H1 (cell line): Measurements from ENCODE around the gene NLRP8.

Experiments
- BRCA1 ChIP-seq: IDR thresholded peaks from 2 replicates; pipeline ENCODE4 v1.6.1; 2012; ENCODE audit warnings: low read depth, low read length, improper control_type of control experiment
- CEBPB ChIP-seq: IDR thresholded peaks from 2 replicates; pipeline ENCODE4 v1.6.1; 2012; ENCODE audit warnings: low read depth, low read length
- CTCF ChIP-seq, 3 experiments: IDR thresholded peaks; 1 replicate in 2 of 3; 2 replicates in 1 of 3; pipeline versions ENCODE4 v1.5.1 to v1.6.1; 2011; ENCODE audit warnings: low read length in 3 of 3, mild to moderate bottlenecking in 3 of 3, inconsistent platforms in 2 of 3, low read depth in 1 of 3, moderate library complexity in 1 of 3; ENCODE audit not compliant: insufficient read depth in 1 of 3; ENCODE audit errors: control extremely low read depth in 1 of 3
- EP300 ChIP-seq, 2 experiments: IDR thresholded peaks; 1 replicate in 1 of 2; 2 replicates in 1 of 2; pipeline ENCODE4 v1.6.1; 2011 to 2012; ENCODE audit warnings: low read depth in 2 of 2, low read length in 2 of 2, mild to moderate bottlenecking in 2 of 2, borderline replicate concordance in 1 of 2, inconsistent platforms in 1 of 2, moderate library complexity in 1 of 2
- EZH2 ChIP-seq: fragments of 200-600 bp; sonication (generic); IDR thresholded peaks from 2 replicates; pipeline ENCODE4 v1.7.1; 2012; ENCODE audit warnings: low read depth, mild to moderate bottlenecking, moderate library complexity, low read length, inconsistent platforms; ENCODE audit not compliant: severe bottlenecking
- GTF2F1 ChIP-seq: IDR thresholded peaks from 2 replicates; pipeline ENCODE4 v1.6.1; 2012; ENCODE audit warnings: low read depth, low read length, improper control_type of control experiment, borderline replicate concordance
- JUND ChIP-seq: IDR thresholded peaks from 2 replicates; pipeline ENCODE4 v1.6.1; 2011; ENCODE audit warnings: mild to moderate bottlenecking, improper control_type of control experiment, low read length
- KDM1A ChIP-seq: fragments of 200-600, 300-600 bp; sonication (generic); IDR thresholded peaks from 2 replicates; pipeline ENCODE4 v1.7.1; 2016; ENCODE audit warnings: mild to moderate bottlenecking, low read length, borderline replicate concordance
- MAX ChIP-seq: IDR thresholded peaks from 2 replicates; pipeline ENCODE4 v1.6.1; 2012; ENCODE audit warnings: inconsistent platforms
- RAD21 ChIP-seq, 2 experiments: IDR thresholded peaks in 1 of 2; conservative IDR thresholded peaks in 1 of 2; 2 replicates each; pipeline ENCODE4 v1.6.1; 2011; ENCODE audit warnings: low read depth in 2 of 2, low read length in 2 of 2, improper control_type of control experiment in 1 of 2, inconsistent platforms in 1 of 2, mild to moderate bottlenecking in 1 of 2, moderate library complexity in 1 of 2
- RNF2 ChIP-seq: fragments of 200-900, 300-1000 bp; sonication (generic); IDR thresholded peaks from 2 replicates; pipeline ENCODE4 v1.7.1; 2016; ENCODE audit warnings: borderline replicate concordance, low read depth, mild to moderate bottlenecking, antibody characterized with exemption, low read length; ENCODE audit not compliant: poor library complexity, severe bottlenecking; ENCODE audit errors: missing control alignments
- SIRT6 ChIP-seq: IDR thresholded peaks from one replicate; pipeline ENCODE4 v1.7.1; 2012; ENCODE audit warnings: low read length, inconsistent platforms
- YY1 ChIP-seq: IDR thresholded peaks from 2 replicates; pipeline ENCODE4 v1.6.1; 2011; ENCODE audit warnings: low read depth, mild to moderate bottlenecking, low read length

- TF ChIP-seq CTCF (IDR thresholded peaks at IDR 0.05; ENCODE audit: control extremely low read depth in 1 of 3, insufficient read depth in 1 of 3, low read depth in 1 of 3, low read length in 3 of 3): no peak
- no peak for TF ChIP-seq EP300 (IDR thresholded peaks at IDR 0.05; ENCODE audit: borderline replicate concordance in 1 of 2, low read depth in 2 of 2, low read length in 2 of 2)
- TF ChIP-seq RNF2: no peak
- TF ChIP-seq GTF2F1: no peak
- no peak for TF ChIP-seq EZH2
- no peak for TF ChIP-seq SIRT6
- TF ChIP-seq BRCA1: no peak
- no peak for TF ChIP-seq JUND
- TF ChIP-seq YY1: no peak
- no peak for TF ChIP-seq RAD21 (IDR thresholded peaks at IDR 0.05 in 1 of 2, conservative IDR thresholded peaks at IDR 0.05 in 1 of 2; ENCODE audit: low read depth in 2 of 2, low read length in 2 of 2)
- no peak for TF ChIP-seq MAX
- TF ChIP-seq CEBPB: no peak
- no peak for TF ChIP-seq KDM1A
These were observed 37.6 kb downstream of the NLRP8 start for GRCh38 chr19:55985254-55985653.
